Measurements from ENCODE around the gene SND1.

The SND1 gene

GRCh38 chr7:127865466-127865865, 213.5 kb downstream of the SND1 start:
- Histone ChIP-seq H3K9me3 (ENCODE audit: control insufficient read depth, insufficient read depth, low read length) (no peaks in the 10 kb centered on the region), H3K36me3 (ENCODE audit: control insufficient read depth, low read length) (peaks cover 10% of the 10 kb centered on the region; the same call in 1 of the 2 replicates), H3K4me2 (ENCODE audit: low read length) (no peak overlapping the region), H3K27ac (ENCODE audit: low read depth, low read length) (no peak overlapping the region), H3F3A (ENCODE audit: control insufficient read depth, insufficient read depth) (no peaks in the 10 kb centered on the region), H3K9me2 (replicated peaks; ENCODE audit: control insufficient read depth, low read length) (no peaks in the 10 kb centered on the region), H3K4me1 (ENCODE audit: control insufficient read depth, low read length) (peaks cover 10% of the 10 kb centered on the region), H4K20me1 (ENCODE audit: control insufficient read depth, insufficient read depth, low read depth, low read length) (no peaks in the 10 kb centered on the region), H3K79me2 (ENCODE audit: control insufficient read depth, low read length) (no peaks in the 10 kb centered on the region), H3K27me3 (ENCODE audit: control insufficient read depth, low read length) (no peaks in the 10 kb centered on the region), H3K4me3 (ENCODE audit: low read length) (no peak overlapping the region)
- TF ChIP-seq CTCF (IDR thresholded peaks at IDR 0.05; ENCODE audit: low read depth, low read length, poor library complexity, severe bottlenecking), result no peak
- no peak for TF ChIP-seq EZH2phosphoT487 (IDR thresholded peaks at IDR 0.05; ENCODE audit: borderline replicate concordance, low read length)

- H3K36me3 ChIP-seq (ENCODE audit: control insufficient read depth, low read length), result peaks cover 15% of the 10 kb centered on the region
- H3K27ac ChIP-seq (ENCODE audit: low read depth, low read length), result peak overlapping the region; percentile 17
- no peaks in the 10 kb centered on the region for H3K9me2 ChIP-seq (replicated peaks; ENCODE audit: control insufficient read depth, low read length)
- H3K4me2 ChIP-seq (ENCODE audit: low read length), result peak overlapping the region; percentile 57
- no peaks in the 10 kb centered on the region for H3K9me3 ChIP-seq (ENCODE audit: control insufficient read depth, insufficient read depth, low read length)
- H3K4me3 ChIP-seq (ENCODE audit: low read length), result peak overlapping the region; percentile 39
- no peaks in the 10 kb centered on the region for H3F3A ChIP-seq (ENCODE audit: control insufficient read depth, insufficient read depth)
- no peaks in the 10 kb centered on the region; the same call in 1 of the 2 replicates for H3K79me2 ChIP-seq (ENCODE audit: control insufficient read depth, low read length)
- H3K27me3 ChIP-seq (ENCODE audit: control insufficient read depth, low read length), result no peaks in the 10 kb centered on the region
- TF ChIP-seq CTCF (IDR thresholded peaks at IDR 0.05; ENCODE audit: low read depth, low read length, poor library complexity, severe bottlenecking) (no peak), EZH2phosphoT487 (IDR thresholded peaks at IDR 0.05; ENCODE audit: borderline replicate concordance, low read length) (no peak)
- H4K20me1 ChIP-seq (ENCODE audit: control insufficient read depth, insufficient read depth, low read depth, low read length), result no peaks in the 10 kb centered on the region
- H3K4me1 ChIP-seq (ENCODE audit: control insufficient read depth, low read length), result peaks cover 12% of the 10 kb centered on the region
Measured at GRCh38 chr7:127870231-127870907, 218.4 kb downstream of the SND1 start.

- Histone ChIP-seq H3K27ac (ENCODE audit: low read depth, low read length) (no peak overlapping the region), H3K36me3 (ENCODE audit: control insufficient read depth, low read length) (peaks cover 13% of the 10 kb centered on the region), H3K9me3 (ENCODE audit: control insufficient read depth, insufficient read depth, low read length) (no peaks in the 10 kb centered on the region), H3K4me3 (ENCODE audit: low read length) (no peak overlapping the region), H3F3A (ENCODE audit: control insufficient read depth, insufficient read depth) (no peaks in the 10 kb centered on the region), H3K4me1 (ENCODE audit: control insufficient read depth, low read length) (peaks cover 12% of the 10 kb centered on the region), H3K27me3 (ENCODE audit: control insufficient read depth, low read length) (no peaks in the 10 kb centered on the region), H3K9me2 (replicated peaks; ENCODE audit: control insufficient read depth, low read length) (no peaks in the 10 kb centered on the region), H3K79me2 (ENCODE audit: control insufficient read depth, low read length) (no peaks in the 10 kb centered on the region; the same call in 1 of the 2 replicates), H3K4me2 (ENCODE audit: low read length) (no peak overlapping the region), H4K20me1 (ENCODE audit: control insufficient read depth, insufficient read depth, low read depth, low read length) (no peaks in the 10 kb centered on the region)
- TF ChIP-seq EZH2phosphoT487 (IDR thresholded peaks at IDR 0.05; ENCODE audit: borderline replicate concordance, low read length) (no peak), CTCF (IDR thresholded peaks at IDR 0.05; ENCODE audit: low read depth, low read length, poor library complexity, severe bottlenecking) (no peak)
Measured at GRCh38 chr7:127871226-127871625, 219.2 kb downstream of the SND1 start.
